ENCODE measurements around the gene NFE2.

DNA sequence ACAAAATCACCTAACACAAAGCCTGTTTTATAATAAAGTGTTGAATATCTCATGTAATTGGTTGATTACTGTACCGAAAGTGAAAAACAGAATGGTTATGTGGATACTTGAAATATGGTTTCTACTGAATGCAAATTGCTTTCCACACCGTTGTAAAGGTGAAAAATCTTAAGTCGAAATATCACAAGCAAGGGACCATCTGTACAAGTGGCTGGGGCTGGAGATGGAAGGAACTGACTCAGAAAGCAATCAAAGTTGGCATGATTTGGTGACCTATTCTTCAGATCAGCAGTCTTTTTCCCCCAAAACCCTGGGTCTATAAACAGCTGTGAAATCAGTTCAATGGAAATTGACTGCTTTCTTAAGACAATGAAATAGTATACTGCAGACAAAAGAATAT lies 24.4 kb downstream of the NFE2 start:
- TF ChIP-seq, protein P1, sequence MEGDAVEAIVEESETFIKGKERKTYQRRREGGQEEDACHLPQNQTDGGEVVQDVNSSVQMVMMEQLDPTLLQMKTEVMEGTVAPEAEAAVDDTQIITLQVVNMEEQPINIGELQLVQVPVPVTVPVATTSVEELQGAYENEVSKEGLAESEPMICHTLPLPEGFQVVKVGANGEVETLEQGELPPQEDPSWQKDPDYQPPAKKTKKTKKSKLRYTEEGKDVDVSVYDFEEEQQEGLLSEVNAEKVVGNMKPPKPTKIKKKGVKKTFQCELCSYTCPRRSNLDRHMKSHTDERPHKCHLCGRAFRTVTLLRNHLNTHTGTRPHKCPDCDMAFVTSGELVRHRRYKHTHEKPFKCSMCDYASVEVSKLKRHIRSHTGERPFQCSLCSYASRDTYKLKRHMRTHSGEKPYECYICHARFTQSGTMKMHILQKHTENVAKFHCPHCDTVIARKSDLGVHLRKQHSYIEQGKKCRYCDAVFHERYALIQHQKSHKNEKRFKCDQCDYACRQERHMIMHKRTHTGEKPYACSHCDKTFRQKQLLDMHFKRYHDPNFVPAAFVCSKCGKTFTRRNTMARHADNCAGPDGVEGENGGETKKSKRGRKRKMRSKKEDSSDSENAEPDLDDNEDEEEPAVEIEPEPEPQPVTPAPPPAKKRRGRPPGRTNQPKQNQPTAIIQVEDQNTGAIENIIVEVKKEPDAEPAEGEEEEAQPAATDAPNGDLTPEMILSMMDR (IDR thresholded peaks at IDR 0.05): no peak
- TF ChIP-seq POLR2A (IDR thresholded peaks at IDR 0.05): no peak

Data from uterus (tissue), 2 donors.